AG08395 (cell line): ENCODE measurements around the gene COL4A2.

Experiments
- DNase-seq: peaks from one replicate; pipeline ENCODE4 v3.0.0; 2012; ENCODE audit warnings: mixed read lengths, low spot score

Gene COL4A2

DNA sequence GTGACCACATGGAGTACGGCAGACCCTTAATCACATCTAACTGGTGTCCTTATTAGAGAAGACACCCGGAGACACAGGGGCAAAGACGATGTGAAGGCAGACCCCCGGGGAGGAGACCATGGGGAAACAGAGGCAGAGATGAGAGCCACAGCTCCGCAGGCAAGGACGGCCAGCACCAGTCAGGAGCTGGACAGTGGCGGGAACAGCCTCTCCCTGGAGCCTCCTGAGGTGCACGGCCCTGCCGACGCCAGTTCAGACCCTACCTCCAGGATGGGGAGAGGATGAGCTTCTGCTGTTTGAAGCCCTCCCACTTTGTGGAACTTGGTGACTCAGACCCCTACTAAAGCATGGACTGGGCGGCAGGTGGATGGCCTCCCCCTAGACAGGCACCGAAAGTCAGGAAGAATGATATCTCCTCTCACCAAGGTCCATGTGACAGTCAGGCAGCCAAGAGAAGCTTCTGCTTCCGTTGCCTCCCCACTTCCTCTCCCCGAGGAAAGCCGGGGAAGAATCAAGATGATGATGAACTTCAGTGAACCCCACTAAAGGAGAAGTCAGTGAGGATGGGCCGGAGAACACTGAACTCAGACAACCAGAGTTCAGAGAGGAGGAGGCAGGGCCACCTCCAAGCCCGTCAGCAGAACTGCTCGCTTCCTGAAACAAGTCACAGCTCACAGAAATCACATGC, 229.1 kb downstream of the COL4A2 start:
- no peak for DNase-seq

DNA sequence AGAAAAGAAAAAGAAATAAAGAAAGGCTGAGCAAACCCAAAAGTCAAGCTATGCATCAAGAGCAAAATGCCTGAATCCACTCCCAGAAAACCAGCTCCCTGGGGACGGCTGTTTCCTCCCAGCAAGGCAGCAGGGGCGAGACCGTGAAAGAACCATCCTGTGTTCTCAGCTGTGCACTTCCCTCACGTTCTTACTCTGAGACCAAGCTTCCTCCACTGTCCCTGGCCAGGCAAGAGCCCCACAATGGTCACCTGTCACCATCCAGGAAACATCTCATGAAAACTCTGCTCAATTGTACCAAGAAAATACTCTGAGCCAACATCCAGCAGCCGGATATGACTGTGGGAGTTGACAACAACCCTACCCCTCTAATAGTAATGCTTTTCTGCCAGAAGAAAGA, 231.5 kb downstream of the COL4A2 start:
- no peak for DNase-seq

DNA sequence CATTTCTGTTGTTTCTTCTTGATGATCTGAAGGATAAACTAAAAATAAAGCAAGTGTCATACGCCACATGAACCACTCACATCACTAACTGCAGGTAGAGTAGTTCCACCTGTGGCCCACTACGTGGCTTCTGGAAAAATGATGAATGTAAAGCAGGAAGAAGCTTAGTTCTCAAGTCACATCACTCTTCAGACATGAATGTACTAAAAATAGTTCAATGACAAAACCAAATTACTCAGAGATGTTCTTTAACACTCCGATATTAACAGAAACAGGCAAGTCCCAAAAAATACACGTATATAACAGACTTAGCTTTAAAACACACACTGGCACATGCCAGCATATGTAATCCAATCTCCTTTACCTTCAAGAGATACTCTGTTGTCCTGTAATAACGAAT, 232.8 kb downstream of the COL4A2 start:
- DNase-seq: no peak

DNA sequence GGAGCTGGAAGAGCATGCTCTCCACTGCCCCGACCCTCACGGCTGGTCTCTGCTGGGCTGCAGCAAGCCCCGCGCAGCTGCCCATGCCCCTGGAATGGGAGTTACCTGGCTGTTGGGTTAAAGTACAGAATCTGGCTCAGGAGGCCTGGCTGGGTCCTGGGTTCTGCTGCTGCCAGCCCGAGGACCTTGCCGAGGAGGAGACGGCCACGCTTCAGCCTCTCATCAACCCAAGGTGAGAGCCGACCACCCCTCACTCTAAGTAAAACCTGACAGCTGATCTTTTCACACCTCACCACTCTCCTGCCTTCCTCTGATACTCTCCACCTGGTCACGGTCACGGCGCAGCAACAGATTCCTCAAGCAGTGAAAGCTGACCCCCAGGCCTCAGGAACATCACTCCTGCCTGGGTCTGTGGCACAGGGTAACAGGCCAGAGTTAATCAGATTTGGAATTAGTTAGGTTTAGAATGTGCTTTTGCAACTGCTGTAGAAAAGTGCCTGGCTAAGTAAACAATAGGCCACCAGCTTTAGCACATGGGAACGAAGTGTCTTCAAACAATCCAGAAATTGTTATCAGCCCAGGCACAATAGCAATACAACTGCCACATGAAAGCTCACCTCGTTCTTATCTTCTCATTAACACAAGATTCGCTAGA, 233.9 kb downstream of the COL4A2 start:
- DNase-seq: no peak

DNA sequence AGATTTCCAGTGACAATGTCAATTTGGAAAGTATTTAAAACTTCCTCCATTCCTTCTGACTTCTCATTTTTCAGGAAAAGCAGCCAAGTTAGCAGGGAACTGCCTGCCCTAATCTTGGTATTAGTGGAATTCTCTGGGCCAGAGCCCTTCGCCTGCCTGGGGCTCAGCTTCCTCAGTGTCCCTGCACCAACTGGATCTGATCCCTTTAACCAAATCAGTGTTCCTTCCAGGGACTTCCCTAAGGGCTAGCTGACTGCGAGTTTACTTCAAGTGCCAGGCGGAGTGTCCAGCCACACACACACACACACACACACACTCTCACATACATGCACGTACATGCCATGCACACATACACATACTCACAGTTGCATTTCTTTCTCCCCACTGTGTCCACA, 234.4 kb downstream of the COL4A2 start:
- DNase-seq: no peak

DNA sequence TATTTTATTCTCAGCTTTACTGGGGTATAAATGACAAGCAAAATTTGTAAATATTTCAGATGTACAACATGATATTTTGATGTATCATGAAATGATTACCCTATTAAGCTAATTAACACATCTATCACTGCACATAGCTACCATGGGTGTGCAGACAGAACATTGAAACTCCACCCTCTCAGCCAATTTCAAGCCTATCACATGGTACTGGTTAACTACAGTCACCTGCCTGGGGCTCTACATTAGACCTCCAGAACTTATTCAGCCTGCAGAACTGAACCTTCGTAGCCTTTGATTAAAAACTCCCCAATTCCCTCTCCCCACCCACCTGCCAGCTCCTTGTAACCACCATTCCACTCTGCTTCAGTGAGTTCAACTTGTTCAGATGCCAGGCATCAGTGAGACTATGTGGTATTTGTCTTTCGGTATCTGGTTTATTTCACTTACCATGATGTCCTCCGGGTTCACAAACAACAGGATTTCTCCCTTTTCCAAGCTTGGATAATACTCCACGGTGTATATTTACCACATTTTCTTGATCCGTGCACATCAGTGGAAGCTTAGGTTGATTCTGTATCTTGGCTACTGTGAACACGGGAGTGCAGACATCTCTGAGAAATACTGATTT, 235.2 kb downstream of the COL4A2 start:
- DNase-seq: no peak

DNA sequence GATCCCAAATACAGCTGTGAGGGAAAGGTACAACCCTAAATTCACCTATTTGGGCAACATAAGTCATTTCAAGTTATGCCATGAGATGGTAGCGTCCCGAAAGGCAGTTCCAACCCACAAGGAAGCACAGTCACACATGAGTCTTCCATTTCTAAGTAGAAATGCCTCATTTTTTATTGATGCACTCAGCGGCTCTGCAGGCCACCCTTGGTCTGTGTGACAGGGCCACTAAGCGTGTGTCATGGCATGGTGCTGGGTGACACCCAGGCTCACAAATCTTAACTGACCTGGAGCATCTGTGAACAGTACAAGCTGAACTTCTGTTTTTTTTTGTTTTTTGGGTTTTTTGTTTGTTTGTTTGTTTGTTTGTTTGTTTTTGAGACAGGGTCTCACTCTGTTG, 239.3 kb downstream of the COL4A2 start:
- DNase-seq: peak; percentile 16

DNA sequence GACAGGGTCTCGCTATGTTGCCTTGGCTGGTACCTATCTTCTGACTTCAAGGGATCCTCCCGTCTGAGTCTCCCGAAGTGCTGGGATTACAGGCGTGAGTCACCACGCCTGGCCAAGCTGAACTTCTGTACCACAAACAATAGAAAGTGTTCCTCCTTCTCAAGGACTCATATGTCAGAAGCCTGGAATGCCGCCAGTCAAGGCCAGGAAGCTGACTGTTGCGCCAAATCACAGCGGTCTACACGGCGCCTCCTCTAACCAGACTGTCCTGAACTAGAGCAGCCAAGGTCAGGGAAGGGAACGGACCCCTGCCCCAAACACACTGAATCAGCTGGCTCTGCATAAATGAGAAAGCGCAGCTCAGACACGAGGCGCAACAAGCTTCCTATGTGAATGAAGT, 239.8 kb downstream of the COL4A2 start:
- peak; percentile 64 for DNase-seq

DNA sequence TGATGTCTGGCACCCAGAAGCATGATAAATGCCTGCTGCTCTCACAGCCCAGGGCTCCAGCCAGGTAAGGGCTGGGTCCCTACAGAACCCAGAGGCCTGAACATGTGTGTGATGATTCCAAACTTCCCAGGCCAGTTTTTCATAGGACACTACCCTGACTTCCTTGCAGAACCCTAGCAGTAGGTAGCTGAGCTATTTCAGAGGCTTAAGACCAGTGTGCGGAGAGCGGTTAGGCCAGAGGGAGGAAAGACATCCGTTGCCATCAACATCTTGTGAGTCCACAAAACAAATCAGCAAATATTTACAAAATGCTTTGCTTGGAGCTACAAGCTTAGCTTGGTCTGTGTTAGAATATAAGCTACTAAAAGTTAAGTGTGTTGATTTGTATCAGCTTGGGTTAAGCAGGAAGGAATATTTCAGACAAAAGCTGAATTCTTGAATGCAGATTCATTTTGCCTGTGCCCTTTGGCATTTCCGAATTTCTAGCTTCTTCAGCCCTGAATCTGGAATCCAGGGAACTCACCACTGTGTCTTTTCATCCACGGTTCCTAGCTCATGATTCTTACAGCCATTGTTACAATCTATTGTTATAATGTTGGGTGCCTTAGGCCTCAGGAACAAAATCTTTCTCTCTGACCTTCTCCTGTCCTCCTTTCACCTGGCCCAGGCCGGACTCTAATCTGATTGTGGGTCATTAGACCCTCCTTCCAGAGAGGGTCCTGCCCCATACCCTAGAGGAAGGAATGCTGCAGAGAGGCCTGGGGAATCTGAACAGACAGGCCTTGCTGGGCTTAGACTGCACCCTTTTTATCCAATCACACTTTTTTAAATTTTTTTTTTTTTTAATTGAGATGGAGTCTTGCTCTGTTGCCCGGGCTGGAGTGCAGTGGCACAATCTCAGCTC, 242.1 kb downstream of the COL4A2 start:
- DNase-seq: no peak

DNA sequence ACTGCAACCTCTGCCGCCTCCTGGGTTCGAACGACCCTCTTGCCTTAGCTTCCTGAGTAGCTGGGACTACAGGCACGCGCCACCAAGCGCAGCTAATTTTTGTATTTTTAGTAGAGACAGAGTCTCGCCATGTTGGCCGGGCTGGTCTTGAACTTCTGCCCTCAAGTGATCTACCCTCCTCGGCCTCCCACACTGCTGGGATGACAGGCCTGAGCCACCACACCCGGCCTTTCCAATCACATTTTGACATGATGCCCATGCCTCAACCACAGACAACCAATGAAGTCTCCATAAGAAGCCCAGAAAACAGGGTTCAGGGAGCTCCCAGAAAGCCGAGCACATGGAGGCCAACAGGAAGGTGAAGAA, 242.7 kb downstream of the COL4A2 start:
- no peak for DNase-seq

DNA sequence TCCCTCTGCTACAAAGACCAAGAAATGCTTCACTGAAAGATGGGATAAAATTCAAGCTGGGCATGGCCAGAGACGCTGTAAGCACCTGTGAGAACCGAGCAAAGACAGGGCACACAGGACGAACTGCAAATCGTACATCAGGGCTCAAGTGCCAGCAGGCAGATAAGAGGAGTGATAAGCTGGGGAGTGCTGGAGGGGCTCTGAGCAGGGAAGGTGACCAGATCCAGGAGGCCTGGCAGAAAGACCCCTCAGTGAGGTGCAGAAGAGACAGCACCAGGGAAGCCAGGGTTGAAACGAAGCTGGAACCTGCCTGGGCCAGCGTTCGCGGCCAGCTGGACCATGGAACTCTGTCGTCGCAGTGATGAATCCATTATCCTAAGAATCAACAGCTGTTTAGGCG, 244.2 kb downstream of the COL4A2 start:
- no peak for DNase-seq

DNA sequence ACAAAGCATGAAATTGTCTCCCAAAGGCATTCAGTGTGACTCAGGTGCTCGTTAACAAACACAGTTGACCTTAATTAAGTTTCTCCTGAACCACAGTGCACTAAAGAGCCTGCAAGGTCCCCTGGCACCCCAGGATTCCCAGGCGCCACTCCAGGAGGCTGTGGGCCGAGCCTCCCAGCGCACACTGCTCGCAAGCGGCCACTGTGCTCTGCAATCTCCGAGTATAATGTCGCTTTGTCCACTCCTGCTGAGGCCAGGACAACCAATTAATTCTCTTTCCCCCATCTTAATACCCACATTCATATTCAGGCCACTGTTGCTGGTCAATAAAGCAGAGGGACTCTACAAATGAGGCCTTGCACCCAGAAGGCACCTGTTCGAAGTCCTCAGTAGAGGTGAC, 245.7 kb downstream of the COL4A2 start:
- DNase-seq: no peak

DNA sequence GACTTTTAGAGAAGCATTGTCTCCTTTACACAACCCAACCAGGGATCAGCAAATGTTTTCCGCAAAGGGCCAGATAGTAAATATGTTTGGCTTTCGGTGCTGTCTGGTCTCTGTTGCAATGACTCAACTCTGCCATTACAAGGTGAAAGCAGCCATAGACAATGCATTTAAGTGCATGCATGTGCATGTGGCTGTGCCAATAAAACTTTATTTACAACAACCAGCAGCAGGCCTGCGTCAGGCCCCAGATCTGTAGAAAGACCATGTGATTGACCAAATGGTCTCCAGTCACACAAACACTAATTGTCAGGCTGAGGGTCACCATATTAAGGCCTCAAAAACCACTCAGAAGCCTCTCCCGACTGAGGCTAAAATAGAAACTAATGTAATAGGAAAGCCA, 246.3 kb downstream of the COL4A2 start:
- no peak for DNase-seq

DNA sequence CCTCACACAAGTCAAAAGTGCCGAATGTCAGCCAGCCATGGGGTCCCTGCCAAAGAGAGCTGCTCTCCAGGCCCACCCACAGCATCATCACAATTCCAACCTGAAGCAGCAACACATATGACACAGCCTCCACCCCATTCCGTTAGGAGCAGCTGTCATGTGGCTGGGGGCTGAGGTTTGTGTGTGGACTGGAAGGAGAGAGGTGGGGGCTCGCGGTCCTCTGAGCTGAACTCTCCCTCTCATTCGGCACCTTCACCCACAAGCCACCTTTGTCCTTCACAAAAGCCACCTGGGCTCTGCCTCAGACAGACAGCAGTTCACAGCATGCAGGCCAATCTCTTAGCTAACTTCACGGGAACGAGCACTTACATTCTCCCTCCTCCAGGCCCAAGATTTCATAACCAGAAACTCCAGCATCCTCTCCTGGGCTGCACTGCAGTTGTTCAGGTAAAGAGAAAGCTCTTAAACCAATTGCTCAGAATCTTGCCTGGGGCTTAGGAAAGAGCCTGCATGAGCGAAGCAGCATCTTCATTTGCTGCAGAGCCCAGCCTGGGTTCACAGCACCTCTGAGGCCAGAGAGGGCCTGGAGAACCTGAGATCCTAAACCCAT, 247.2 kb downstream of the COL4A2 start:
- no peak for DNase-seq

DNA sequence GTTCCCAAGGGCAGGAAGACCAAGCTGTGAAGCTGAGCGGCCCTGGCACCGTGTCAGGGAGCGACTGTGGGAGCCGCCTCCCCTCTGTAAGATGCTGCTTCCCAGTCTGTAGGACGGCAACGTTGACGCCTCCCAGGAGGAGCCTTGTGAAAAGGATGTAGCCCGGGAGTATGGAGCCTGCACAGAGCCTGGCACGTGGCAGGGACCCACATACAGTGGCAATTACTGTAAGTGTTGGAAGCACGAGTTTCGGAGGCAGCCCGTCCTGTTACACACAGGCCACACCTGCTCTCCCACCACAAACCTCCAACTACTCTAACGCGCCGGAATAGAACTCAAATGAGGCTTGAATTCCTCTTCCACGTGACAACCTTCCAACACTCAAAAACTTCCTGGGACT, 247.9 kb downstream of the COL4A2 start:
- DNase-seq: no peak

DNA sequence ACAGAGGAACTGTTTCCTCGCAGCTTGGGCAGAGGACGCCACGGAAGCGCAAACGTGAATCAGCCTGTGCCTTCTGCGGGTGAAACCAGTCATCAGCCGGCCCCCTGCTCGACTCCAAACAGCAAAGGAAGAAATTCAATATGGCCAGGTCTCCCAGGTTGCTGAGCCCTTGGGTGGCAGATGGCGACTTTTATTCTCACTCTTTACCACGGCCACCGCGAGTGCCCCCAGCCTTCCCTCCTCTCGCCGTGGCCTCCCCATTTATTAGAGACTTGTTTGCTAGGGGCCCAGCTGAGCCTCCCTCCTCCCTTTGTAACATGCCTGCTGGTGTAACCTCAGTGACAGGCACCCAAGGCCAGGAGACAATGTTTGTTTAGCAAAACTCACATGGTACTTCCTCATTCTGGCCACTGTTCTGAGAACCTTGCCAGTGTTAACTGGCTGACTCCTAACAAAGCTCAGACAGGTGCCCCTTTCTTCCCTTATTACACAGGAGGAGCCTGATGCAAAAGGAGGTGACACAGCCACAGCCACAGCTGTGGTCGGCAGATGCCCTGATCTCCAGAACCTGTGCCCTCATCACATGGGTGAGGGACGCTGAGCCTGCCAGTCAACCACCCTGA, 248.6 kb downstream of the COL4A2 start:
- no peak for DNase-seq

DNA sequence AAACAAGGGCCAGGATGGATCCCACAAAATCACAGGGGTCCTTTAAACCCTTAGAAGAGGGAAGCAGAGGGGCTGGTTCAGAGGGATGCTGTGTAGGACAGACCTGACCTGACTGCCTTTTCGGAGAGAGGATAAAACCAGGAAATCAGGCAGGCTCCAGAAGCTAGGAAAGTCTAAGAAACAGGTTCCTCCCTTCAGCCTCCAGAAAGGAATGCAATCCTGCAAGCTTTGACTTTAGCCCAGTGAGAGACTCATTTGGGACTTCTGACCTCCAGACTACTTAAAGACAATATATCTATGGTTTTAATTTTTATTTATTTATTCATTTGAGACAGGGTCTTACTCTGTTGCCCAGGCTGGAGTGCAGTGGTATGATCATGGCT, 249.1 kb downstream of the COL4A2 start:
- no peak for DNase-seq

DNA sequence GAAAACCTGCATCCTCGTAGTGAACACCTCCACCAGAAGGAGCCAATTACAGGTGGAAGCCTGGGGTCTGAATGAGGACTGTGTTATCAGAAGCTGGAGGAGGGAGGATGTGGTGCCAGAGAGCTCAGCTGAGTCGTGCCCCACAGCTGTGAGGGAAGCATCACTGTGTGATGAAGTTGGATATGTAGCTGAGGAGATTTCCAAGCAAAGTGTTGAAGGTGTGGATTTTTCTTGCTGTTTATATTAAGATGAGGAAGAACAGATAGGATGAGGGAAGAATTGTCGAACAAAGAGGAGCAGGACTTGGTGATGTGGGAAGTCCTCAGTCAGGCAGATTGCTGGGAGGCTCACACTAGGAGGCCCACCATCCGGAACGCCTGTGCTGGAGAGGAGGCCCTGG, 250.0 kb downstream of the COL4A2 start:
- DNase-seq: no peak

DNA sequence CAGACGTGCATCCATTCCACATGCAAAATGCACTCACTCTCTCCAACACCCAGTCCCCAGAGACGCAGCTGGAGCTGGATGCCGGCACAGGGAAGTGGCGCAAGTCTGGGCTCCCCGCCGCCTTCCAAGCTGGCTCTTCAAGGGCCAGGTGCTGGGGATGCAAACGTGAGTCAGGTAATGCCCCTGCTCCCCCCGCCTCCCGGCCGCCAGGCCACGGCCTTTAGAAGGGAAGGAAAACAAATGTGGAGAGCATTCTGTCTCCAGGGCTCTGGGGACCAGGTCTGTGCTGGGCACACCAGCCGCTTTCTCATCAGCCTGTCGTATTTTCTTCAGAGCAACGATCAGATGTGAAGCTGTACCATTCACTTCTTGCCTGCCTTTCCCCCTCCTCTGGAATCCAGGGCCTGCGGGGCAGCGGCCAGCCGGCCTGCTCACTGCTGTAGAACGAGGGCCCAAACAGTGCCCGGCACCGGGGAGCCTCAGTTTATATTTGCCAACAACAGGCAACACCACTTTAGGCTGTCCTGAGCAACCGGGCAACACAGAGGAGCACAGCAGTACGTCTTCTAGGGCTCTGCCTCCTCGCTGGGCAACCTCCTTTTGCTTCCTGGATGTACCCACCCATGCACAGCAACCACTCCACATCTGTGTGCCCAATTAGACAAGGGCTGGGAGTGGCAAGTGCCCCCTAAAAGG, 250.7 kb downstream of the COL4A2 start:
- DNase-seq: no peak

DNA sequence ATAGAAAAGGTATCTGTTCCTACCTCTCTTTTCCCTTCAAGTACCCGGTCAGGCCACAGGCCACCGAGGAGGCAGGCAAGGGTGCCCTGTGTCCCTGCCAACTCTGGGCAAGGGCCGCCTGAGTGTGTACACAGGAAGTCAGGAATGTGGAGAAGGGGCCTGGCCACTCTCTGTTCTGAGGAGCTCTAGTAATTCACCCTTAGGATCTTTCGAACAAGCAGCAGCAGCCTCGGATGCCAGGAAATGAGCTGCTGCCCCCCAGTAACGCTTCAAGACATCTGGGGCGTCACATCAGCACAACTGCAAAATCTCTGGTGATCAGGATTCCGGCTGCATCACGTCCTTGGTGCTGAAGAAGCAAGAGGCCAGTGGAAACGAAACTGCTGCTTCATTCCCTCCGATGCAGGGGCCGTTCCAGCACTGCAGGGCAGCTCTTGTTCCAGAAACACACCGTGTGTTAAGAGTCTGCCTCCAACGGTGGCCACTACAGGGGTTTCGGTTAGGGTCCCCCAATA, 252.4 kb downstream of the COL4A2 start:
- DNase-seq: peak; percentile 66

DNA sequence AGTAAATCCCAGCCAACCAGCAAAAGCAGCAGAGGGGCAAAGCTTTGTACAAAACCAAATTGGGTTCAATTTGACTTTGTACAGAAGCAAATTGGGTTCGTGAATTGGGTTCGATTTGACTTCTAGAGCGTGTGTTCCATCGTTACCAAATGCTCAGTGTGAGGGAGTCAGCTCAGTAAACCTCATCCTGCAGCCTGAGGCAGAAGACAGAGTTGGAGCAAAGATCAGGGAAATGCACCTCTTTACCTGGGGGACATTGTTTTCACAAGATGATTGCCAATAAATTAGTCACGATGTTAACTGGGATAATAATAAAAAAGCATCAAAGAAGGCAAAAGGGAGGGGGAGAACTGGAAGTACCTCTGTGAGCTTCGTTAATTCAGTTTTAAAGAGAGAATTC, 252.9 kb downstream of the COL4A2 start:
- DNase-seq: no peak
